ACHN (cell line): ENCODE measurements around the gene SYN1.
A peak's percentile ranks its signal among the peaks of the same experiment; 100 is the strongest.

Experiments
- DNase-seq: peaks from one replicate; pipeline ENCODE4 v3.0.0-alpha.2; 2015
- in situ Hi-C: cut with HindIII; loops from 2 replicates; pipeline ENCODE4 v1.10.0; 2017; ENCODE audit warnings: low sequenced_read_pairs, low pct_ligation_motif_present, low pct_unique_long_range_greater_than_20kb

Gene SYN1

GRCh38 chrX:47578692-47579091 lies 41.0 kb downstream of the SYN1 start:
- in situ Hi-C loops, result no loop called here
- DNase-seq, result no peak

DNA sequence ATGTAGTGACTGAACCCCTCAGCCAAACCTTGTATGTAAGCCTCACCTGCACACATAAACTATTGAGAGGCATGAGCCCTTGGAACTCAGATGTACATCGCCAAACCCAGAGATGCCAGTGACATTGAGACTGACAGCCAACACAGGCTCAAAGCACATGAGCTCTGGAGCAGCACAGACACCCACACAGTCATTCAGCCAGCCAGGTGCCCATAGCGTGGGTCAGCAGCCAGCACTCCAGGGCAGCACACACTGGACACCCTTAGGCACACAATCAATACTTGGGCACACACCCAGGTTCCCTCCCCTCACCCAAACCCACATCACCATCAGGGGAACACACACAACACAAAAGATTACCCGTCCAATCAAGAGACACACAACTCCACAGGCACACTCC lies 41.8 kb downstream of the SYN1 start:
- in situ Hi-C loops, result no loop called here
- DNase-seq, result no peak

DNA sequence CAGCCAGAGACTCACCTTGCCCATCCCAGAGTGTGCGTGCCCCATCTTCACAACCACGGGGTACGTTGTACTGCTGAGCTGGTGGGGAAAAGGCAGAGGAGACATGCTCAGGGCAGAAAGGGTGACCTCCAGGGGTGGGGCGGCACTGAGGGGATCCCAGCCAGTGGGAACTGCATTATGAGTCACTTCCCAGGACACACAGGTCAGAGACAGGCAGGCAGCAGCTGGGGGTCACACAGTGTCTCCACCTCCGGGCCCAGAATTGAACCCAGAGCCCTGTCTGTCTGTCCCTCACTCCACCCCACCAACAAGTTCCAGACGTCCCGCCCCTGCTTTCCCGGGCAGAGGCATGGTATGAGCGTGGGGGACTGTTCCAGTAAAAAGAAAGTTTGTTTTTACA lies 42.2 kb downstream of the SYN1 start:
- DNase-seq, result no peak
- in situ Hi-C loops, result no loop called here

DNA sequence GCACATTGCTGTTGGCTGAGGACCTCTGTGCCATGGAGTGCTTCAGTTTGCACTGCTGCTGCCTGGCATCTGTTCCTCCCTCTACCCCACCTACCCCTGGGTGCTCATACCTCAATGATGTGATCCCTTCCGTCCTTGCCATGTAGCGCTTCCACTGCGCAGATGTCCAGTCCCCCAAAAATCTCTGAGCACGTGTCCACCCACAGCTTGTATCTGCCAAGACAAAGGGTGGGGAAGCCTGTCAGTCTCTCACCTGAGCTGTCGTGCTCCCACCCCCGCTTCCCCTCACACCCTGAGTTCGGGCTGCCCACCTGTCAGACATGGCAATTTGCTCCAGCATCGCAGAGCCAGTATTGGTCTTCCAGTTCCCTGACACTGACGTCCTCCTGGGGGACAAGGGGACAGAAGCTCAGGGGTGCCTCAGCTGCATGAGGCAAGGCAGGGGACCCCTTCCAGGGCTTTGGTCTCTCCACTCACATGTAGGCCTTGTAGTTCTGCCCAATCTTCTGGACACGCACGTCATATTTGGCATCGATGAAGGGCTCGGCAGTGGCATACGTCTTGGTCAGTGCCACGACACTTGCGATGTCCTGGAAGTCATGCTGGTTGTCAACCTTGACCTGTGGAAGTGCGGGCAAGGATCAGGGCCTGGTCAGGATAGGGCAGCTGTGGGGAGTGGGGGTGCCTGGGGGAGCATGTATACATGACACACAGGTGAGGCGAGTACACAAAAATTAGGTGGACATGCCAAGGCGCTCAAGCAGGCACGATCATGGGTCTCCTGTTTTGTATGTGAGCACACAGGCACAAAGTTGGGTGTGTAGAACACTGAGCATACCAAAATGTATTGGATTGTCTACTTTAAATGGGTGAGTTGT lies 43.4 kb downstream of the SYN1 start:
- DNase-seq, result no peak
- in situ Hi-C loops, result no loop called here

GRCh38 chrX:47574547-47575301 lies 44.9 kb downstream of the SYN1 start:
- in situ Hi-C loops, result no loop called here

DNA sequence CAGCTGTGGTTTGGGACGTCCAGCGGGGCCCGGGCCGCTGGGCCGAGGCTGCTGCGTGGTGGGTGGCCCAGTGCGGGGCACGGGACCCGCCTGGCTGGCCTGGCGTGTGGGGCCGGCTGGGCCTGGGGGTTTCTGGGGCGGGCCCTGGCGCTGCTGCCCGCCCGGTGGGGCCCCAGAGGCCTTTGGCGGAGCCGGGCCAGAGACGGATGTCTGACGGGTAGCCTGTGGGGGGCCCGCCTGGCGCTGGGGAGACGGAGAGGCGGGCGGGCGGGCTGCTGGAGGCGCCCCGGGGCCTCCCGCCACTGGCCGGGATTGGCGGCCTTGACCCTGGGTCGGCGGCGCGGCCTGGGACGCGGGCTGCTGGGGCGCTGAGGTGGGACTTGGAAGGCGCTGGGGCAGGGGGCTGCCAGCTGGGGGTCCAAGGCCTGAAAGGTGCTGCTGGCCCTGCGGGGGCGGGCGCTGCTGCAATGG lies 45.5 kb downstream of the SYN1 start:
- no peak for DNase-seq
- in situ Hi-C loops, result no loop called here

More at GRCh38 chrX:47574547-47575301, 44.9 kb downstream of the SYN1 start:
- no peak for DNase-seq

- DNase-seq, result no peak
- in situ Hi-C loops, result no loop called here
Observed at GRCh38 chrX:47573341-47574075, 46.1 kb downstream of the SYN1 start.

GRCh38 chrX:47572773-47573340 lies 46.8 kb downstream of the SYN1 start:
- DNase-seq, result no peak
- in situ Hi-C loops, result no loop called here

- in situ Hi-C loops, result no loop called here
- DNase-seq, result no peak
Observed at GRCh38 chrX:47571896-47572295, 47.8 kb downstream of the SYN1 start.

GRCh38 chrX:47571215-47571614 lies 48.4 kb downstream of the SYN1 start:
- in situ Hi-C loops, result no loop called here

GRCh38 chrX:47570794-47571193 lies 48.9 kb downstream of the SYN1 start:
- in situ Hi-C loops, result no loop called here
- no peak for DNase-seq

More at GRCh38 chrX:47571215-47571614, 48.4 kb downstream of the SYN1 start:
- DNase-seq, result no peak

DNA sequence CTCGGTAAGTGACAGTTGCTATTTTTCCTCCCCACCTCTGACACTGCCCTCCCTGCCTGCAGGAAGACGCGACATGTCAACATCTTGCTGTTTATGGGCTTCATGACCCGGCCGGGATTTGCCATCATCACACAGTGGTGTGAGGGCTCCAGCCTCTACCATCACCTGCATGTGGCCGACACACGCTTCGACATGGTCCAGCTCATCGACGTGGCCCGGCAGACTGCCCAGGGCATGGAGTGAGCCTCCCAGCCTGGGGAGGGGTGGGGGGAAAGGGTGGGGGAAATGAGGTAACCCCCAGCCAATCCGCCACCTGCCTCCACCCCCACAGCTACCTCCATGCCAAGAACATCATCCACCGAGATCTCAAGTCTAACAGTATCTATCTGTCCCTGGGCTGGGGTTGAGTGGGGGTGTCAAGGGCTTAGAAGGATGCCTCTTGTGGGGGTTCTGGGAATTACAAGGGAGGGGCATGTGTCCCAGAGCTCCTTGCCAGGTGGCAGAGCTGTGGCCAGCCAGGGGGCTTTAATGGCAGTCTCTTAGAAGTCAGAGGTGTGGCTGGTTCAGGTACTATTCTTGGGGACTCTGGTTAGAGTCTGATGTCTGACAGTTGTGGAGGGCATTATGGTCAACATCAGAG lies 50.9 kb downstream of the SYN1 start:
- peak; percentile 26 for DNase-seq
- in situ Hi-C loops, result no loop called here

- DNase-seq, result no peak
- in situ Hi-C loops, result no loop called here
Observed at GRCh38 chrX:47566841-47567240, 52.8 kb downstream of the SYN1 start.

- in situ Hi-C loops, result no loop called here
Observed at GRCh38 chrX:47564438-47565085, 55.1 kb downstream of the SYN1 start.

GRCh38 chrX:47563801-47564315 lies 55.8 kb downstream of the SYN1 start:
- in situ Hi-C loops, result no loop called here

More at GRCh38 chrX:47564438-47565085, 55.1 kb downstream of the SYN1 start:
- DNase-seq, result no peak

DNA sequence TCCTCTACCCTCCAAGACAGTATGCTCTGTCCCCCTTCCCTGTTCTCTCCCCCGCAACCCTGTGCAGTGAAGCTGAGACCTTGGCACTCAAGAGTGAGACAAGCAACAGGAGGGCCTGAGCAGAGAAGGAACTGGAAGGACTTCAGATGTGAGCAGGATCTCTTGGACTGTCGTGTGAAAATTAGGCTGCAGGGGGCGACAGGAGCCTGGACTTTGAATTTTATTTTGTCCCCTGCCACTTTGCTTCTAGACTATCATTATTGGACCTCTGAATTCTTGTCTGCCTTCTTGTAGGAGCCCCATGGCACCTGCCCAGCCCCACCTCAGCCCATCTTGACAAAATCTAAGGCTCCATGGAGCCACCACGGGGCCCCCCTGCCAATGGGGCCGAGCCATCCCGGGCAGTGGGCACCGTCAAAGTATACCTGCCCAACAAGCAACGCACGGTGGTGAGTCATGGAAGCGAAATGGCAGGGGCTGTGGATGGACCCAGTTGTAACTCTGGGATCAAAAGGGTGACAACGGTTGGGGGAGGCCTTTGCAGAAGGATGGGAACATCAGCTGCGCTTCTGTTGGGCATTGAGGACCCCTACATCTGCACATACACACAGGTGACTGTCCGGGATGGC lies 56.9 kb downstream of the SYN1 start:
- peak; percentile 12 for DNase-seq
- in situ Hi-C loops, result no loop called here

More at GRCh38 chrX:47563801-47564315, 55.8 kb downstream of the SYN1 start:
- no peak for DNase-seq

- in situ Hi-C loops, result no loop called here
- no peak for DNase-seq
Observed at GRCh38 chrX:47561659-47562151, 58.0 kb downstream of the SYN1 start.
